PC-9 (cell line): ENCODE measurements around the gene PTPRT. TPM values are rescaled to one million over a fixed set of nuclear protein-coding genes. Genes with fewer than 3 reads are reported as not detected.
"Not testable (repeated sequence)": the region's sequence is repeated elsewhere in the genome, so short reads cannot be mapped to it uniquely, and the experiment has no call there.

ENCODE experiments used
- BruUV-seq: library from RNA; stranded (reverse); fragments of 400-500 nt; replicated peaks from 2 replicates; lab custom pipeline; 2021; lab: Mats Ljungman, UMichigan
- CTCF ChIA-PET: fragments of 300-600 bp; sonication (Branson Sonifier 250); formaldehyde crosslinking; loops from one replicate; lab custom pipeline; 2022; ENCODE audit warnings: antibody characterized with exemption; lab: Charles Lee
- POLR2A ChIA-PET: fragments of 300-600 bp; sonication (Branson Sonifier 250); formaldehyde crosslinking; loops from one replicate; lab custom pipeline; 2022; ENCODE audit warnings: antibody characterized with exemption; ENCODE audit not compliant: unreplicated experiment; lab: Charles Lee
- DNase-seq, 2 experiments: peaks; one replicate each; pipeline versions ENCODE4 v3.0.0 to v3.0.0-alpha.2; 2015 to 2022; ENCODE audit warnings: mixed read lengths in 1 of 2
- H2AFZ ChIP-seq: fragments of 200-600 bp; sonication (generic); 2 replicates; pipeline ENCODE4 v1.8.1; 2017; ENCODE audit warnings: antibody characterized with exemption
- H3F3A ChIP-seq: fragments of 200-600 bp; sonication (generic); 2 replicates; pipeline ENCODE4 v1.8.1; 2017; ENCODE audit warnings: antibody characterized with exemption, mild to moderate bottlenecking, low read depth; ENCODE audit not compliant: insufficient read depth
- H3K27ac ChIP-seq: fragments of 200-600 bp; sonication (generic); 2 replicates; pipeline ENCODE4 v1.6.1; 2016; ENCODE audit warnings: mixed run types
- H3K27me3 ChIP-seq: fragments of 200-600 bp; sonication (generic); 2 replicates; pipeline ENCODE4 v1.6.1; 2016; ENCODE audit warnings: low read depth, mixed run types; ENCODE audit not compliant: insufficient read depth
- H3K36me3 ChIP-seq: fragments of 200-600 bp; sonication (generic); 2 replicates; pipeline ENCODE4 v1.6.1; 2016; ENCODE audit warnings: low read depth, mixed run types
- H3K4me1 ChIP-seq: fragments of 200-600 bp; sonication (generic); replicated peaks from 2 replicates; pipeline ENCODE4 v1.6.1; 2016; ENCODE audit warnings: mixed run types; ENCODE audit not compliant: insufficient read depth
- H3K4me2 ChIP-seq: fragments of 200-600 bp; sonication (generic); 2 replicates; pipeline ENCODE4 v1.6.1; 2017; ENCODE audit warnings: mixed run types
- H3K4me3 ChIP-seq: fragments of 200-600 bp; sonication (generic); 2 replicates; pipeline ENCODE4 v1.6.1; 2016; ENCODE audit warnings: mixed run types
- H3K79me2 ChIP-seq: fragments of 200-600 bp; sonication (generic); 2 replicates; pipeline ENCODE4 v1.6.1; 2017; ENCODE audit warnings: low read depth, mixed run types
- H3K9me2 ChIP-seq: fragments of 200-600 bp; sonication (generic); 2 replicates; pipeline ENCODE4 v1.8.1; 2017; ENCODE audit warnings: mild to moderate bottlenecking; ENCODE audit not compliant: insufficient read depth
- H3K9me3 ChIP-seq: fragments of 200-600 bp; sonication (generic); 2 replicates; pipeline ENCODE4 v1.8.1; 2016; ENCODE audit warnings: low read depth; ENCODE audit not compliant: insufficient read depth
- H4K20me1 ChIP-seq: fragments of 200-600 bp; sonication (generic); 2 replicates; pipeline ENCODE4 v1.8.1; 2017; ENCODE audit not compliant: insufficient read depth
- EZH2 ChIP-seq: fragments of 200-600 bp; sonication (generic); IDR thresholded peaks from 2 replicates; pipeline ENCODE4 v1.8.0; 2017; ENCODE audit warnings: antibody characterized with exemption, low read depth
- intact Hi-C: fragments of 100-400 bp; cut with micrococcal nuclease; formaldehyde crosslinking; loops from one replicate; pipeline ENCODE4 v1.10.0; 2022; ENCODE audit not compliant: unreplicated experiment
- total RNA-seq: library from RNA; stranded (reverse); gene quantifications from 2 replicates; pipeline ENCODE4 v1.2.3, GENCODE V29; 2021
- TF ChIP-seq, protein P1 (sequence below): fragments of 200-600 bp; sonication (generic); conservative IDR thresholded peaks from 2 replicates; pipeline ENCODE4 v1.6.1; 2017; ENCODE audit warnings: mixed run types, antibody characterized with exemption, mild to moderate bottlenecking, moderate library complexity

Gene PTPRT
- total RNA-seq, 1 experiment from 2014 or later, result not detected

DNA sequence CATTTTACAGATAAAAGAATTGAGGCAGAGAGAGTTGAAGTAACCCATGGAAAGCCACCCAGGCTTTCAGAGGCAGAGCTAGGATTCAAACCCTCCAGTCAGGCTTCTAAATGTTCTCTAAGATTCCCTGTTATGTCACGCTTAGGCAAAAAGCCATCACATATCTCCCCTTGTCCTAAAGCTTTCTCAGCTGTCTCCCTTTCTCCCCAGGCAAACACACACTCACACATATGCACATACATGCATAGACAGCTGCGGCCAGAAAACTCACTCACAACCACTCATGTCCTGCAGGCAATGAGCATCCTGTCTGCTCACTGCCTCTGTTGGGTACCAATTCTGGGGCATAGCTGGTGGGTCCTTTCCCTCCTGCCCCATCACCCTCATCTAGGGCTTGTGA, 975.6 kb downstream of the PTPRT start:
- ChIA-PET CTCF (no interaction called here), POLR2A (no interaction called here)
- Histone ChIP-seq H3K4me3 (no peak overlapping the region), H3K4me1 (no peaks in the 10 kb centered on the region), H3K36me3 (no peaks in the 10 kb centered on the region), H3K9me3 (0 out of 2 replicates have a peak, but pooled peaks cover 4% of the 10 kb centered on the region), H3K9me2 (no peaks in the 10 kb centered on the region), H4K20me1 (no peaks in the 10 kb centered on the region), H3K27me3 (peaks cover 34% of the 10 kb centered on the region), H3K27ac (no peak overlapping the region), H3K4me2 (no peak overlapping the region), H3K79me2 (no peaks in the 10 kb centered on the region), H3F3A (no peaks in the 10 kb centered on the region), H2AFZ (no peak overlapping the region)
- DNase-seq, result no peak
- intact Hi-C loops, result no loop called here
- no TSS peak for BruUV-seq
- TF ChIP-seq, protein P1, sequence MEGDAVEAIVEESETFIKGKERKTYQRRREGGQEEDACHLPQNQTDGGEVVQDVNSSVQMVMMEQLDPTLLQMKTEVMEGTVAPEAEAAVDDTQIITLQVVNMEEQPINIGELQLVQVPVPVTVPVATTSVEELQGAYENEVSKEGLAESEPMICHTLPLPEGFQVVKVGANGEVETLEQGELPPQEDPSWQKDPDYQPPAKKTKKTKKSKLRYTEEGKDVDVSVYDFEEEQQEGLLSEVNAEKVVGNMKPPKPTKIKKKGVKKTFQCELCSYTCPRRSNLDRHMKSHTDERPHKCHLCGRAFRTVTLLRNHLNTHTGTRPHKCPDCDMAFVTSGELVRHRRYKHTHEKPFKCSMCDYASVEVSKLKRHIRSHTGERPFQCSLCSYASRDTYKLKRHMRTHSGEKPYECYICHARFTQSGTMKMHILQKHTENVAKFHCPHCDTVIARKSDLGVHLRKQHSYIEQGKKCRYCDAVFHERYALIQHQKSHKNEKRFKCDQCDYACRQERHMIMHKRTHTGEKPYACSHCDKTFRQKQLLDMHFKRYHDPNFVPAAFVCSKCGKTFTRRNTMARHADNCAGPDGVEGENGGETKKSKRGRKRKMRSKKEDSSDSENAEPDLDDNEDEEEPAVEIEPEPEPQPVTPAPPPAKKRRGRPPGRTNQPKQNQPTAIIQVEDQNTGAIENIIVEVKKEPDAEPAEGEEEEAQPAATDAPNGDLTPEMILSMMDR, result no peak
- no peak for TF ChIP-seq EZH2

DNA sequence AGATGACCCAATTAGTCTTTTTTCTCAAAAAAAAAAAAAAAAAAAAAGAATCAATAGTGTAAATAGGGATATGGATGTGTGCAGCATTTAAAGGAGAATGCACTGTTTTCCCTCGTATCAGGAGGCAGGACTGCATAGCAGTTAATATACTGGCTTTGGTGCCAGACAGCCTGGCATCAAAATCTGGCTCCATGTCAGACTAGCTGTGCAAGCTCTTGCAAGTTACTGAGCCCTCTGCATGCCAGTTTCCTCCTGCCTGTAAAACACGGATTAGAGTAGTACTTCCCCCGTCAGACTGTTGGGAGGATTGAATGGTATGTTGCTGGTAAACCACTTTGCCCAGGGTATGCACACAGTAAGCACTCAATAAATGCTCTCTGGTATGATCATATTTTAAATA, 977.3 kb downstream of the PTPRT start:
- CTCF ChIA-PET, result no interaction called here
- intact Hi-C loops, result no loop called here

DNA sequence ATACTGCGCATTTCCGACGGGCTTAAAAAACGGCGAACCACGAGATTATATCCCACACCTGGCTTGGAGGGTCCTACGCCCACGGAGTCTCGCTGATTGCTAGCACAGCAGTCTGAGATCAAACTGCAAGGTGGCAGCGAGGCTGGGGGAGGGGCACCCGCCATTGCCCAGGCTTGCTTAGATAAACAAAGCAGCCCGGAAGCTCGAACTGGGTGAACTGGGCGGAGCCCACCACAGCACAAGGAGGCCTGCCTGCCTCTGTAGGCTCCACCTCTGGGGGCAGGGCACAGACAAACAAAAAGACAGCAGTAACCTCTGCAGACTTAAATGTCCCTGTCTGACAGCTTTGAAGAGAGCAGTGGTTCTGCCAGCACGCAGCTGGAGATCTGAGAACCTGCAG, 983.1 kb downstream of the PTPRT start:
- H3F3A ChIP-seq, H3K79me2 ChIP-seq, H3K27me3 ChIP-seq, H3K4me1 ChIP-seq, H4K20me1 ChIP-seq, POLR2A ChIA-PET, BruUV-seq, H3K27ac ChIP-seq, H3K36me3 ChIP-seq, CTCF ChIA-PET, DNase-seq, H3K4me3 ChIP-seq, H3K4me2 ChIP-seq, intact Hi-C loops, H3K9me2 ChIP-seq, H2AFZ ChIP-seq, H3K9me3 ChIP-seq: not testable (repeated sequence)

More for the DNA sequence above, 977.3 kb downstream of the PTPRT start:
- Histone ChIP-seq H3K4me1 (no peaks in the 10 kb centered on the region), H3K4me3 (no peak overlapping the region), H2AFZ (no peak overlapping the region), H3K9me3 (0 out of 2 replicates have a peak, but pooled peaks cover under 1% of the 10 kb centered on the region), H3K27me3 (peaks cover 25% of the 10 kb centered on the region), H3K4me2 (no peak overlapping the region), H3K9me2 (no peaks in the 10 kb centered on the region), H3K79me2 (no peaks in the 10 kb centered on the region), H4K20me1 (no peaks in the 10 kb centered on the region), H3K36me3 (no peaks in the 10 kb centered on the region), H3F3A (no peaks in the 10 kb centered on the region), H3K27ac (no peak overlapping the region)
- no TSS peak for BruUV-seq
- TF ChIP-seq, protein P1, result no peak
- no peak for TF ChIP-seq EZH2
- POLR2A ChIA-PET, result no interaction called here
- no peak for DNase-seq

DNA sequence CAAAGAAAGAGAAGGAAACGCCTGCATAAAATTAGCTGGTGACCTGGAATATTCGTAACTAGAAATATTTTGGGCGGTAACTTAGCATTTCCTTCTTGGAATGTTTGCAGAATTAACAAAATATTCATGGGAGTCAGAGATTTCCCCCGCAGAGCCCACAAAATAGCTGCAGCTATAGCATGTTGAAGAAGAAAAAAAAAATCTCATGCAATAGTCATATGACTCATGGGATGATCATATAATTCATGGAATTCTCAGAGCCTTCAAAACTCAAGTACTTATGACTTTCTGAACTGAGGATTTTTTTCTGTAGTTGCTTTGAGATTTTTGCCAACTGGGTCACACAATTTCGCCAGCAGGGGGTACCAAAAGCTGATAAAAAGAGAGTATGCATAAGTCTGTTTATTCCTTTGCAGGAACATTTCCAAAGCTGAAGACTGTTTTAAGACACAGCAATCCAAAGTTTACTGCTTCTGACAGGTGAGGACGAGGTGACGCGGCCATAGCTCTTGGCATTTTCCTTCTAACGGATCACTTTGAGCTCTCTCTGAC, 985.5 kb downstream of the PTPRT start:
- Histone ChIP-seq H3K79me2 (no peaks in the 10 kb centered on the region), H4K20me1 (no peaks in the 10 kb centered on the region), H3K27me3 (0 out of 2 replicates have a peak, but pooled peaks cover 5% of the 10 kb centered on the region), H3K4me1 (no peaks in the 10 kb centered on the region), H3F3A (no peaks in the 10 kb centered on the region), H3K27ac (no peak overlapping the region), H2AFZ (no peak overlapping the region), H3K36me3 (no peaks in the 10 kb centered on the region), H3K9me3 (no peaks in the 10 kb centered on the region), H3K9me2 (no peaks in the 10 kb centered on the region), H3K4me2 (no peak overlapping the region), H3K4me3 (no peak overlapping the region)
- no TSS peak for BruUV-seq
- no peak for TF ChIP-seq EZH2
- TF ChIP-seq, protein P1, result peak; percentile 43
- intact Hi-C loops, result no loop called here
- POLR2A ChIA-PET, result no interaction called here
- CTCF ChIA-PET, result no interaction called here
- no peak for DNase-seq
